HL-60/S4 treated with phorbol 12-myristate 13-acetate at 8.2 ng/mL for 4 days and 3 days (cell line): ENCODE measurements around the gene PNRC2.
"Not testable (repeated sequence)": the region's sequence is repeated elsewhere in the genome, so short reads cannot be mapped to it uniquely, and the experiment has no call there.

Experiments
- in situ Hi-C: fragments of 300-500 bp; cut with MboI; formaldehyde crosslinking; loops from 2 replicates; pipeline ENCODE4 v1.15.0; 2022; ENCODE audit warnings: low sequenced_read_pairs

The PNRC2 gene

GRCh38 chr1:23936481-23937176 is 23.0 kb upstream of the PNRC2 start:
- in situ Hi-C loops = no loop called here

GRCh38 chr1:23947366-23947765 is 12.3 kb upstream of the PNRC2 start:
- in situ Hi-C loops = no loop called here

GRCh38 chr1:23953020-23953419 is 6.6 kb upstream of the PNRC2 start:
- in situ Hi-C loops = no loop called here

GRCh38 chr1:23957096-23957495 is 2.5 kb upstream of the PNRC2 start:
- in situ Hi-C loops = no loop called here

GRCh38 chr1:23958040-23958809 is 1.4 kb upstream of the PNRC2 start:
- in situ Hi-C loops = not testable (repeated sequence)

- in situ Hi-C loops = no loop called here
Observed at GRCh38 chr1:23958810-23959460, 693 bp upstream of the PNRC2 start.

GRCh38 chr1:23960291-23961020 is 828 bp downstream of the PNRC2 start:
- in situ Hi-C loops = no loop called here

GRCh38 chr1:23963617-23964234 is 4.1 kb downstream of the PNRC2 start:
- in situ Hi-C loops = no loop called here

- in situ Hi-C loops = no loop called here
Observed at GRCh38 chr1:23964235-23964668, 4.6 kb downstream of the PNRC2 start.

GRCh38 chr1:23964790-23965740 is 5.4 kb downstream of the PNRC2 start:
- in situ Hi-C loops = no loop called here

- in situ Hi-C loops = no loop called here
Observed at GRCh38 chr1:23966973-23967493, 7.4 kb downstream of the PNRC2 start.

GRCh38 chr1:23967871-23968270 is 8.2 kb downstream of the PNRC2 start:
- in situ Hi-C loops = no loop called here

- in situ Hi-C loops = no loop called here
Observed at GRCh38 chr1:23977187-23977853, 17.7 kb downstream of the PNRC2 start.

- in situ Hi-C loops = no loop called here
Observed at GRCh38 chr1:23977854-23978191, 18.2 kb downstream of the PNRC2 start.

- in situ Hi-C loops = no loop called here
Observed at GRCh38 chr1:23978805-23979204, 19.2 kb downstream of the PNRC2 start.

GRCh38 chr1:23979387-23979880 is 19.8 kb downstream of the PNRC2 start:
- in situ Hi-C loops = no loop called here

GRCh38 chr1:23979881-23980727 is 20.5 kb downstream of the PNRC2 start, which contains the start of gene SRSF10:
Gene SRSF10 (minus strand): TSS chr1:23980327. CDS start chr1:23980255, 72 bp downstream.
- in situ Hi-C loops = no loop called here

GRCh38 chr1:23980728-23981070 is 21.1 kb downstream of the PNRC2 start:
- in situ Hi-C loops = no loop called here
